A549 (cell line): ENCODE results near the gene VPS52. TPM values are rescaled to one million over a fixed set of nuclear protein-coding genes. Genes with fewer than 3 reads are reported as not detected.

Source experiments
- ATAC-seq, 2 experiments: fragments of 200-7000 bp in 1 of 2; fragments of >200 bp in 1 of 2; cut with Nextera tagmentation in 1 of 2; cut with Tn5 transposase in 1 of 2; 3 replicates each; pipeline versions ENCODE4 v1.8.0 to v1.9.1; 2018 to 2020; ENCODE audit warnings: mild to moderate bottlenecking in 1 of 2, moderate library complexity in 1 of 2
- CTCF ChIA-PET: fragments of 300-600 bp; sonication (Branson Sonifier 250); formaldehyde crosslinking; extraction: SDS; loops from one replicate; lab custom pipeline; 2021; ENCODE audit warnings: antibody characterized with exemption, inconsistent platforms; lab: Yijun Ruan, JAX
- POLR2A ChIA-PET: fragments of 350-600 bp; formaldehyde crosslinking; extraction: SDS; loops from one replicate; lab custom pipeline; 2021; ENCODE audit warnings: antibody characterized with exemption, inconsistent platforms; lab: Yijun Ruan, JAX
- DNase-seq, 2 experiments: peaks; one replicate each; pipeline versions ENCODE4 v3.0.0 to v3.0.0-alpha.2; 2011 to 2016; ENCODE audit warnings: low read depth in 1 of 2, low spot score in 1 of 2
- FAIRE-seq: peaks from 2 replicates; lab custom pipeline; 2011; peaks lifted over from hg19 to GRCh38; lab: Jason Lieb, UNC
- H3K27ac ChIP-seq, 2 experiments: fragments of >200 bp; sonication (Bioruptor Twin); formaldehyde crosslinking; 3 replicates each; pipeline ENCODE4 v1.5.1; 2016 to 2017
- H3K4me1 ChIP-seq: fragments of >200 bp; sonication (Bioruptor Twin); formaldehyde crosslinking; 3 replicates; pipeline ENCODE4 v1.6.1; 2016
- H3K4me2 ChIP-seq: fragments of >200 bp; sonication (Bioruptor Twin); formaldehyde crosslinking; 3 replicates; pipeline ENCODE4 v1.6.1; 2016
- H3K4me3 ChIP-seq: fragments of >200 bp; sonication (Bioruptor Twin); formaldehyde crosslinking; 3 replicates; pipeline ENCODE4 v1.5.1; 2016
- H3K9me3 ChIP-seq: fragments of >200 bp; sonication (Bioruptor Twin); formaldehyde crosslinking; 3 replicates; pipeline ENCODE4 v1.6.1; 2016
- CBX2 ChIP-seq: fragments of 200-600 bp; sonication (generic); IDR thresholded peaks from 2 replicates; pipeline ENCODE4 v1.6.1; 2016; ENCODE audit warnings: low read depth, mild to moderate bottlenecking, borderline replicate concordance
- CBX8 ChIP-seq: fragments of 200-600 bp; sonication (generic); IDR thresholded peaks from 2 replicates; pipeline ENCODE4 v1.6.1; 2016
- CEBPB ChIP-seq, 2 experiments: fragments of >200 bp in 1 of 2; sonication (Bioruptor Twin) in 1 of 2; formaldehyde crosslinking in 1 of 2; IDR thresholded peaks; 2 replicates each; pipeline ENCODE4 v1.6.1; 2012 to 2016
- CHD2 ChIP-seq: fragments of 150-350 bp; IDR thresholded peaks from 2 replicates; pipeline ENCODE4 v1.6.1; 2014; ENCODE audit warnings: low read length; ENCODE audit not compliant: partially characterized antibody
- EHF ChIP-seq: fragments of 250-450 bp; sonication (Bioruptor Pico); IDR thresholded peaks from 2 replicates; pipeline ENCODE4 v1.5.0; 2020; ENCODE audit warnings: mild to moderate bottlenecking
- EHMT2 ChIP-seq: fragments of 200-600 bp; sonication (generic); IDR thresholded peaks from 2 replicates; pipeline ENCODE4 v1.6.1; 2016; ENCODE audit warnings: antibody characterized with exemption, low read depth, mild to moderate bottlenecking, moderate library complexity
- EP300 ChIP-seq, 2 experiments: fragments of >200 bp; sonication (Bioruptor Twin); formaldehyde crosslinking; IDR thresholded peaks; 2 replicates in 1 of 2; 3 replicates in 1 of 2; pipeline ENCODE4 v1.6.1; 2016 to 2017
- ESRRA ChIP-seq: fragments of 150-350 bp; IDR thresholded peaks from 2 replicates; pipeline ENCODE4 v1.6.1; 2014; ENCODE audit warnings: mild to moderate bottlenecking, low read length, borderline replicate concordance
- FOSB ChIP-seq: fragments of 250-450 bp; sonication (Bioruptor Pico); IDR thresholded peaks from 2 replicates; pipeline ENCODE4 v1.5.0; 2020; ENCODE audit warnings: mild to moderate bottlenecking, moderate library complexity
- FOXS1 ChIP-seq: fragments of 250-450 bp; sonication (Bioruptor Pico); IDR thresholded peaks from 2 replicates; pipeline ENCODE4 v1.5.0; 2020; ENCODE audit warnings: mild to moderate bottlenecking, moderate library complexity
- HEYL ChIP-seq: fragments of 250-450 bp; sonication (Bioruptor Pico); IDR thresholded peaks from 2 replicates; pipeline ENCODE4 v1.8.0; 2021; ENCODE audit warnings: mild to moderate bottlenecking, moderate library complexity
- HOXB13 ChIP-seq: fragments of 250-450 bp; sonication (Bioruptor Pico); IDR thresholded peaks from 2 replicates; pipeline ENCODE4 v1.5.0; 2020; ENCODE audit warnings: low read depth, mild to moderate bottlenecking, moderate library complexity
- JUN ChIP-seq, 2 experiments: fragments of >200 bp; sonication (Bioruptor Twin); formaldehyde crosslinking; IDR thresholded peaks; 2 replicates in 1 of 2; 3 replicates in 1 of 2; pipeline ENCODE4 v1.6.1; 2016 to 2017
- JUNB ChIP-seq: fragments of >200 bp; sonication (Bioruptor Twin); formaldehyde crosslinking; IDR thresholded peaks from 2 replicates; pipeline ENCODE4 v1.6.1; 2016
- KDM1A ChIP-seq: fragments of 200-600 bp; sonication (generic); IDR thresholded peaks from 2 replicates; pipeline ENCODE4 v1.6.1; 2016; ENCODE audit warnings: low read depth, mild to moderate bottlenecking
- MAFK ChIP-seq: fragments of 450-650 bp; IDR thresholded peaks from 2 replicates; pipeline ENCODE4 v1.6.1; 2014; ENCODE audit not compliant: partially characterized antibody
- MAZ ChIP-seq: fragments of 150-350 bp; IDR thresholded peaks from 2 replicates; pipeline ENCODE4 v1.6.1; 2014; ENCODE audit warnings: antibody characterized with exemption, low read depth, low read length, borderline replicate concordance
- PHF8 ChIP-seq: fragments of 200-600 bp; sonication (generic); IDR thresholded peaks from 2 replicates; pipeline ENCODE4 v1.6.1; 2016; ENCODE audit warnings: low read depth, mild to moderate bottlenecking, antibody characterized with exemption, moderate library complexity, borderline replicate concordance
- POLR2A ChIP-seq: IDR thresholded peaks from 2 replicates; pipeline ENCODE4 v1.6.1; 2012; ENCODE audit warnings: mild to moderate bottlenecking, low read length
- POLR2AphosphoS2 ChIP-seq: conservative IDR thresholded peaks from 2 replicates; pipeline ENCODE4 v1.6.1; 2012; ENCODE audit warnings: low read length, improper control_type of control experiment, inconsistent platforms
- RARB ChIP-seq: fragments of 250-450 bp; sonication (Bioruptor Pico); IDR thresholded peaks from 2 replicates; pipeline ENCODE4 v1.8.0; 2021; ENCODE audit warnings: mild to moderate bottlenecking, moderate library complexity
- RCOR1 ChIP-seq: fragments of 150-350 bp; IDR thresholded peaks from 2 replicates; pipeline ENCODE4 v1.6.1; 2014; ENCODE audit warnings: antibody characterized with exemption, low read length, low read depth
- RNF2 ChIP-seq: fragments of 200-600 bp; sonication (generic); IDR thresholded peaks from 2 replicates; pipeline ENCODE4 v1.6.1; 2016; ENCODE audit warnings: low read depth, mild to moderate bottlenecking, antibody characterized with exemption, moderate library complexity, borderline replicate concordance
- TFCP2L1 ChIP-seq: fragments of 250-450 bp; sonication (Bioruptor Pico); IDR thresholded peaks from 2 replicates; pipeline ENCODE4 v1.5.0; 2021; ENCODE audit warnings: mild to moderate bottlenecking
- ZFP36 ChIP-seq: fragments of 450-650 bp; IDR thresholded peaks from 2 replicates; pipeline ENCODE4 v1.6.1; 2014; ENCODE audit warnings: borderline replicate concordance; ENCODE audit not compliant: partially characterized antibody
- ZNF302 ChIP-seq: fragments of 250-450 bp; sonication (Bioruptor Pico); IDR thresholded peaks from 2 replicates; pipeline ENCODE4 v1.9.0; 2021; ENCODE audit warnings: inconsistent platforms, mild to moderate bottlenecking, moderate library complexity
- WGBS: methylation state at CpG from one replicate; pipeline ENCODE4 v1.1.6; 2017; ENCODE audit errors: missing lambda C conversion rate; 5-methylcytosine and 5-hydroxymethylcytosine counted together
- polyA plus RNA-seq, 4 experiments: library from polyadenylated mRNA; depleted of rRNA in 3 of 4; stranded (reverse); fragments of >200 nt; fragmentation: RNase III in 1 of 4; extraction: RNeasy Plus Mini Kit Qiagen cat#74134 plus additional on column Dnase treatment in 1 of 4; gene quantifications; 2 replicates in 3 of 4; 3 replicates in 1 of 4; pipeline ENCODE4 v1.2.3, GENCODE V29; 2011 to 2017
- TF ChIP-seq, protein P1 (sequence below): IDR thresholded peaks from 2 replicates; pipeline ENCODE4 v1.6.1; 2012
- TF ChIP-seq, protein P2 (sequence below): fragments of 450-650 bp; IDR thresholded peaks from 2 replicates; pipeline ENCODE4 v1.6.1; 2014; ENCODE audit warnings: antibody characterized with exemption
- TF ChIP-seq, protein P3 (sequence below): fragments of >200 bp; sonication (Bioruptor Twin); formaldehyde crosslinking; IDR thresholded peaks from 2 replicates; pipeline ENCODE4 v1.6.1; 2016
- TF ChIP-seq, protein P4 (sequence below): fragments of 250-450 bp; sonication (Bioruptor Pico); IDR thresholded peaks from 2 replicates; pipeline ENCODE4 v1.5.0; 2020; ENCODE audit warnings: low read depth, mild to moderate bottlenecking, moderate library complexity
- TF ChIP-seq, protein P5 (sequence below): IDR thresholded peaks from 2 replicates; pipeline ENCODE4 v1.6.1; 2012; ENCODE audit warnings: low read depth, borderline replicate concordance
- TF ChIP-seq, protein P6 (sequence below): fragments of >200 bp; sonication (Bioruptor Twin); formaldehyde crosslinking; IDR thresholded peaks from 3 replicates; pipeline ENCODE4 v1.6.1; 2016

Gene VPS52
- polyA plus RNA-seq, 2 of the 4 experiments (the other 2 are of a cell fraction) = 22.8 to 38.9 TPM

DNA sequence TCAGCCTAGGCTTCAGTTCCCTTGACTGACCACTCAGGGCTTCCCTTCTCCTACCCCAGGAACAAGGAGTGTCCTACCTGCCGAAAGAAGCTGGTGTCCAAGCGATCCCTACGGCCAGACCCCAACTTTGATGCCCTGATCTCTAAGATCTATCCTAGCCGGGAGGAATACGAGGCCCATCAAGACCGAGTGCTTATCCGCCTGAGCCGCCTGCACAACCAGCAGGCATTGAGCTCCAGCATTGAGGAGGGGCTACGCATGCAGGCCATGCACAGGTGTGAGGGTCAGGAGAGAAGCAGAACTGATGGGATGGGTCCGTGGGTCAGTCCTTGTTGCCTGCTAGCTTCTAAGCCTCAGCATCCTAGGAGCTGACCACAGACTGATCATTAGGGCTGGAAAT, 61.8 kb downstream of the VPS52 start:
- POLR2A ChIA-PET = interaction anchor here (1.7 to 1.9 kb wide), 2 partner anchors 10 to 39 kb away, joined by 6 to 13 read pairs; no protein-coding TSS in a partner anchor
- TF ChIP-seq RARB (CRISPR knock-in tag) = no peak
- TF ChIP-seq MAFK = no peak
- TF ChIP-seq PHF8 = no peak
- TF ChIP-seq POLR2AphosphoS2 = no peak

DNA sequence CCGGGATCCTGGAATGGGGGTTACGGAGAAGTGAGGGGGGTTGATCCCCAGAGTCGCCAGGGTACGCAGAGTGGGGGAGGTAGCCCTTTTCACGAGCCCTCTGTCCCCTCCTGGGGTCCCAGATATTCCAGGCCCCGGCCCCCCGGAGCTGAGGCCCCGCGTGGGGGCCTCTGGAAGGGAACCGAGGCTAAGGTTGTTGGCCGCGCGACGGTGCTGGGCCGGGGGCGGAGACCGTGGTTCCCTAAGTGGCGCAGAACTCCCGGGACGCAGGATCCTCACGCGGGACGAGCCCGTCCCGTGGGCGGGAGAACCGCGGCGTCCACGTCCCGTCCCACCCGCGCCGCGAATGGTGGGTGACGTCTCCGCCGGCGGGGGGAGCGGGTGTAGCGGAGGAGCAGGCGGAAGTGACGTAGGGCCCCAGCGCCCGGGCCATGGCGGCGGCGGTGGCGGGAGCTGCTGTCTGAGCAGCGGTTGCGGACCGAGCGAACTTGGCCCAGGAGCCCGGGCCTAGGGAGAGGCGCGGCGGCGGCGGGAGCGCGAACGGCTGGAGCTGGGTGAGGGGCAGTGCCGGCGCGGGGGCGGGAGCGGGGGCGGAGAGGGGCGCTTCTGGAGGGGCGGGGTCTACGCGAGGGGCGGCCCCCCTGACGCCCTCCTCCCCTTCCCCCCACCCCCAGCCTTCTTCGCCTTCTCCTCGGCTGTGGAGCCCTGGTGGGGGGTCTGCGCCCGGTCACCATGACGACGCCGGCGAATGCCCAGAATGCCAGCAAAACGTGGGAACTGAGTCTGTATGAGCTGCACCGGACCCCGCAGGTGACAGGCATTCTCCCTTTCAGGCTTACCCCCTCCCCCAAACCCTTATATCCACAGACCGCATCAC, 63.3 kb downstream of the VPS52 start, which contains the start of gene RING1:
Gene RING1, plus strand, starts transcription at position 410 of the 877 bp plus-strand sequence. Its CDS starts 323 bp downstream, at position 733.
- DNase-seq (peak; percentile 57 to 72), ATAC-seq (peak; percentile 43 to 53; a peak in 5 of 6 replicates), FAIRE-seq (no peak)
- ChIA-PET CTCF (interaction anchor here (1.2 to 2.7 kb wide), 3 partner anchors 10 to 40 kb away, joined by 5 to 11 read pairs (median 9); no protein-coding TSS in a partner anchor), POLR2A (interaction anchor here (0.5 to 1.9 kb wide), 7 partner anchors 9 to 240 kb away, joined by 3 to 13 read pairs (median 4); partner anchors contain the start of genes BRD2 and RGL2)
- H3K4me3 ChIP-seq = peak within 1 kb of the TSS; percentile 87
- peak within 1 kb of the TSS; percentile 76 for H3K4me2 ChIP-seq
- WGBS = 0% methylated on average over 5 of the region's 86 CpGs
- no peaks in the 10 kb centered on the region for H3K9me3 ChIP-seq
- H3K4me1 ChIP-seq = peaks cover 38% of the 10 kb centered on the region
- H3K27ac ChIP-seq = peak within 1 kb of the TSS; percentile 97 to 100
- TF ChIP-seq, protein P1, sequence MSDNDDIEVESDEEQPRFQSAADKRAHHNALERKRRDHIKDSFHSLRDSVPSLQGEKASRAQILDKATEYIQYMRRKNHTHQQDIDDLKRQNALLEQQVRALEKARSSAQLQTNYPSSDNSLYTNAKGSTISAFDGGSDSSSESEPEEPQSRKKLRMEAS = peak; percentile 64
- TF ChIP-seq RCOR1 = no peak
- no peak for TF ChIP-seq CBX2
- no peak for TF ChIP-seq CHD2
- TF ChIP-seq, protein P2, sequence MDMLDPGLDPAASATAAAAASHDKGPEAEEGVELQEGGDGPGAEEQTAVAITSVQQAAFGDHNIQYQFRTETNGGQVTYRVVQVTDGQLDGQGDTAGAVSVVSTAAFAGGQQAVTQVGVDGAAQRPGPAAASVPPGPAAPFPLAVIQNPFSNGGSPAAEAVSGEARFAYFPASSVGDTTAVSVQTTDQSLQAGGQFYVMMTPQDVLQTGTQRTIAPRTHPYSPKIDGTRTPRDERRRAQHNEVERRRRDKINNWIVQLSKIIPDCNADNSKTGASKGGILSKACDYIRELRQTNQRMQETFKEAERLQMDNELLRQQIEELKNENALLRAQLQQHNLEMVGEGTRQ = no peak
- TF ChIP-seq CEBPB (IDR thresholded peaks at IDR 0.05) = no peak
- TF ChIP-seq, protein P3, sequence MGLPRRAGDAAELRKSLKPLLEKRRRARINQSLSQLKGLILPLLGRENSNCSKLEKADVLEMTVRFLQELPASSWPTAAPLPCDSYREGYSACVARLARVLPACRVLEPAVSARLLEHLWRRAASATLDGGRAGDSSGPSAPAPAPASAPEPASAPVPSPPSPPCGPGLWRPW = no peak
- TF ChIP-seq, protein P4, sequence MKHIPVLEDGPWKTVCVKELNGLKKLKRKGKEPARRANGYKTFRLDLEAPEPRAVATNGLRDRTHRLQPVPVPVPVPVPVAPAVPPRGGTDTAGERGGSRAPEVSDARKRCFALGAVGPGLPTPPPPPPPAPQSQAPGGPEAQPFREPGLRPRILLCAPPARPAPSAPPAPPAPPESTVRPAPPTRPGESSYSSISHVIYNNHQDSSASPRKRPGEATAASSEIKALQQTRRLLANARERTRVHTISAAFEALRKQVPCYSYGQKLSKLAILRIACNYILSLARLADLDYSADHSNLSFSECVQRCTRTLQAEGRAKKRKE (CRISPR knock-in tag) = no peak
- no peak for TF ChIP-seq ESRRA
- TF ChIP-seq HOXB13 (CRISPR knock-in tag) = no peak
- no peak for TF ChIP-seq RNF2
- no peak for TF ChIP-seq ZFP36
- no peak for TF ChIP-seq ZNF302 (CRISPR knock-in tag)
- TF ChIP-seq CBX8 = no peak
- TF ChIP-seq, protein P5, sequence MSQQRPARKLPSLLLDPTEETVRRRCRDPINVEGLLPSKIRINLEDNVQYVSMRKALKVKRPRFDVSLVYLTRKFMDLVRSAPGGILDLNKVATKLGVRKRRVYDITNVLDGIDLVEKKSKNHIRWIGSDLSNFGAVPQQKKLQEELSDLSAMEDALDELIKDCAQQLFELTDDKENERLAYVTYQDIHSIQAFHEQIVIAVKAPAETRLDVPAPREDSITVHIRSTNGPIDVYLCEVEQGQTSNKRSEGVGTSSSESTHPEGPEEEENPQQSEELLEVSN = peak; percentile 52; the same call in 1 of the 2 replicates
- no peak for TF ChIP-seq EP300 (IDR thresholded peaks at IDR 0.05)
- peak; percentile 75 for TF ChIP-seq POLR2A
- TF ChIP-seq MAZ = no peak
- no peak for TF ChIP-seq EHMT2
- TF ChIP-seq, protein P6, sequence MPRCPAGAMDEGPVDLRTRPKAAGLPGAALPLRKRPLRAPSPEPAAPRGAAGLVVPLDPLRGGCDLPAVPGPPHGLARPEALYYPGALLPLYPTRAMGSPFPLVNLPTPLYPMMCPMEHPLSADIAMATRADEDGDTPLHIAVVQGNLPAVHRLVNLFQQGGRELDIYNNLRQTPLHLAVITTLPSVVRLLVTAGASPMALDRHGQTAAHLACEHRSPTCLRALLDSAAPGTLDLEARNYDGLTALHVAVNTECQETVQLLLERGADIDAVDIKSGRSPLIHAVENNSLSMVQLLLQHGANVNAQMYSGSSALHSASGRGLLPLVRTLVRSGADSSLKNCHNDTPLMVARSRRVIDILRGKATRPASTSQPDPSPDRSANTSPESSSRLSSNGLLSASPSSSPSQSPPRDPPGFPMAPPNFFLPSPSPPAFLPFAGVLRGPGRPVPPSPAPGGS = peak; percentile 72; the same call in 2 of the 3 replicates
- no peak for TF ChIP-seq KDM1A
- peak; percentile 35; the same call in 1 of the 2 replicates for TF ChIP-seq TFCP2L1 (CRISPR knock-in tag)
- TF ChIP-seq MAFK = no peak
- no peak for TF ChIP-seq EHF (CRISPR knock-in tag)
- TF ChIP-seq FOXS1 = no peak
- TF ChIP-seq JUNB = no peak
- TF ChIP-seq JUN (IDR thresholded peaks at IDR 0.05) = peak in 1 of 2 experiments; percentile 70; a peak in 3 of 5 replicates
- no peak for TF ChIP-seq HEYL
- no peak for TF ChIP-seq FOSB

More for the DNA sequence above, 61.8 kb downstream of the VPS52 start:
- H3K4me2 ChIP-seq = no peak overlapping the region
- H3K4me3 ChIP-seq = no peak overlapping the region
- no peak overlapping the region for H3K27ac ChIP-seq
- ATAC-seq (no peak), DNase-seq (no peak), FAIRE-seq (no peak)
- H3K4me1 ChIP-seq = peaks cover 31% of the 10 kb centered on the region
- H3K9me3 ChIP-seq = no peaks in the 10 kb centered on the region
- 81% methylated on average over 5 of the region's 10 CpGs for WGBS
- CTCF ChIA-PET = interaction anchor here (2.7 kb wide), 1 partner anchor 38 kb away, joined by 11 read pairs; no protein-coding TSS in a partner anchor
